ENCODE data around the gene COLEC11. TPM values are rescaled to one million over a fixed set of nuclear protein-coding genes. Genes with fewer than 3 reads are reported as not detected.

COLEC11 gene
- total and polyA plus RNA-seq, 8 donors: 2.0 to 9.9 (median 3.3) TPM; not detected in 3

DNA sequence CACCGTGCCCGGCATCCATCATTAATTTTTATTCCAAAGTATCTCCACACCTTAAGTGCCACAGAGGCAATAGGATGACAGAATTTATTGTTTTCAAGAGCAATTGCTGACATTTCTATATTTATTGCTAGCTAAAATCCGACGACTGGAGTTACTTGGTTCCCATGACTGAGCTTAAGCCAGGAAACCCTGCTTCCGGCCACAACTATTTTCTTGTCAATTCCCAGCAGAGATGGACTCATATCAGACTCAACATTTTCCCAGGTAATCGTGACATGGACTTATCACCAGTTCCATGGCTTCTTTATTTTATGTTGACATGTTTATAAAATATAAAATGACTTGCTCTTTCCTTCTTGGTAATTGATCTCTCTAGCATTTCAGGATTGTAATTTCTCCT, 87.9 kb downstream of the COLEC11 start:
- DNase-seq: no peak
- 73 to 85% (median 82%) methylated on average over 6 of the region's 6 CpGs for WGBS, 5 donors

DNA sequence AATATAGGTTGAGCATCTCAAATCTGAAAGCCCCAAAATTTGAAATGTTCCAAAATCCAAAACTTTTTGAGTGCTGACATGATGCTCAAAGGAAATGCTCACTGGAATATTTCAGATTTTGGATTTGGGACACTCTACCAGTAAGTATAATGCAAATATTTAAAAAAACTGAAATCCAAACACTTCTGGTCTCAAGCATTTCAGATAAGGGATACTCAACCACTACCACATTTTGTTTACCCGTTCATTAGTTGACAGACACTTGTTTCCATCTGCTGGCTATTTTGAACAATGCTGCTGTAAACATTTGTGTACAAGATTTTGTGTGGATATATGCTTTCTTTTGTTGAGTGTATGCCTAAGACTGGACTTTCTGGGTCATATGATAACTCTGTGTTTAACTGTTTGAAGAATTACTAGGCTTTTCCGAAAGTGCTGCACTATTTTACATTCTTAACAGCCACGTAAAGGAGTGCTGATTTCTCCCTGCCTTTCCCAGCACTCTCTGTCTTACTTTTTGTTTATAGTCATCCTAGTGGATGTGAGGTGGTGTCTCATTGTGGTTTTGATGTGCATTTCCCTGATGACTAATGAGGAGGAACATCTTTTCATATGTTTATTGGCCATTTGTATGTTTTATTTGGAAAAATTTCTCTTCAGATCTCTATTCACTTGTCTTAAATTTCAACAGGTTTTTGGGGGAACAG, 89.0 kb downstream of the COLEC11 start:
- 18 to 38% (median 27%) methylated on average over 3 of the region's 3 CpGs for WGBS, 5 donors
- DNase-seq: no peak
- intact Hi-C loops (cut with DNase I; ENCODE audit: low total_unique reads): no loop called here
- Histone ChIP-seq H3K4me3 (no peak overlapping the region), H3K27ac (no peak overlapping the region), H3K36me3 (no peaks in the 10 kb centered on the region), H3K9me3 (no peaks in the 10 kb centered on the region), H3K4me1 (no peaks in the 10 kb centered on the region), H3K27me3 (no peaks in the 10 kb centered on the region)
- TF ChIP-seq POLR2A (IDR thresholded peaks at IDR 0.05): no peak
- no peak for TF ChIP-seq EP300 (IDR thresholded peaks at IDR 0.05)
- TF ChIP-seq, protein P1, sequence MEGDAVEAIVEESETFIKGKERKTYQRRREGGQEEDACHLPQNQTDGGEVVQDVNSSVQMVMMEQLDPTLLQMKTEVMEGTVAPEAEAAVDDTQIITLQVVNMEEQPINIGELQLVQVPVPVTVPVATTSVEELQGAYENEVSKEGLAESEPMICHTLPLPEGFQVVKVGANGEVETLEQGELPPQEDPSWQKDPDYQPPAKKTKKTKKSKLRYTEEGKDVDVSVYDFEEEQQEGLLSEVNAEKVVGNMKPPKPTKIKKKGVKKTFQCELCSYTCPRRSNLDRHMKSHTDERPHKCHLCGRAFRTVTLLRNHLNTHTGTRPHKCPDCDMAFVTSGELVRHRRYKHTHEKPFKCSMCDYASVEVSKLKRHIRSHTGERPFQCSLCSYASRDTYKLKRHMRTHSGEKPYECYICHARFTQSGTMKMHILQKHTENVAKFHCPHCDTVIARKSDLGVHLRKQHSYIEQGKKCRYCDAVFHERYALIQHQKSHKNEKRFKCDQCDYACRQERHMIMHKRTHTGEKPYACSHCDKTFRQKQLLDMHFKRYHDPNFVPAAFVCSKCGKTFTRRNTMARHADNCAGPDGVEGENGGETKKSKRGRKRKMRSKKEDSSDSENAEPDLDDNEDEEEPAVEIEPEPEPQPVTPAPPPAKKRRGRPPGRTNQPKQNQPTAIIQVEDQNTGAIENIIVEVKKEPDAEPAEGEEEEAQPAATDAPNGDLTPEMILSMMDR (IDR thresholded peaks at IDR 0.05): no peak
- no peak for TF ChIP-seq POLR2AphosphoS5 (IDR thresholded peaks at IDR 0.05)

More for the DNA sequence above, 87.9 kb downstream of the COLEC11 start:
- H3K36me3 ChIP-seq: no peaks in the 10 kb centered on the region
- TF ChIP-seq EP300 (IDR thresholded peaks at IDR 0.05) (no peak), POLR2A (IDR thresholded peaks at IDR 0.05) (no peak), POLR2AphosphoS5 (IDR thresholded peaks at IDR 0.05) (no peak)
- TF ChIP-seq, protein P1 (IDR thresholded peaks at IDR 0.05): no peak
- peaks cover 0 to 1% (median 0%) of the 10 kb centered on the region in 3 donors for H3K27me3 ChIP-seq
- no peaks in the 10 kb centered on the region for H3K4me1 ChIP-seq
- H3K4me3 ChIP-seq: no peak overlapping the region
- no peaks in the 10 kb centered on the region for H3K9me3 ChIP-seq
- intact Hi-C loops (cut with DNase I; ENCODE audit: low total_unique reads): no loop called here
- no peak overlapping the region for H3K27ac ChIP-seq

DNA sequence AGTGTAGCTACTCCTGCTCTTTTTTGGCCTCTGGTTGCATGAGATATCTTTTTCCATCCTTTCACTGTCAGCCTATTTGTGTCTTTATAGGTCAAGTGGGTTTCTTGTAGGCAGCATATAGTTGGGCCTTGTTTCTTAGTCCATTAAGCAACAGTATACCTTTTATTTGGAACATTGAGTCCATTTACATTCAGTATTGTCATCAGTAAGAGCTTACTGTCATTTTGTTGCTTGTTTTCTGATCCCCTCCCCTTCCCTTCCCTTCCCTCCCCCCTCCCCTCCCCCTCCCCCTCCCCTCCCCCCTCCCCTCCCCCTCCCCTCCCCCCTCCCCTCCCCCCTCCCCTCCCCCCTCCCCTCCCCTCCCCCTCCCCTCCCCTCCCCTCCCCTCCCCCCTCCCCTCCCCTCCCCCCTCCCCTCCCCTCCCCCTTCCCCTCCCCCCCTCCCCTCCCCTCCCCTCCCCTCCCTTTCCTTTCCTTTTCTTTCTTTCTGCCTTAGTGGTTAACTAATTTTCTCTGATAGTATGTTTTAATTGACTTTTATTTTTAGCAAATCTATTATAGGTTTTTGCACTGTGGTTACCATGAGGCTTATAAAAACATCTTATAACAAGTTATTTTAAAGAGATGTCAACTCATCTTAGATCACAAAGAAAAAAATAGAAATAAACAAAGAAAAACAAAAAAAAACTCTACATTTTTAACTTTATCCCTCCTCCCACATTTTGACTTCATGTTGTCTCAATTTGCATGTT, 95.3 kb downstream of the COLEC11 start:
- no peak for DNase-seq
- Histone ChIP-seq H3K9me3 (peaks cover 0 to 7% (median 3%) of the 10 kb centered on the region in 4 donors), H3K4me1 (no peaks in the 10 kb centered on the region), H3K27ac (no peak overlapping the region), H3K27me3 (peaks cover 0 to 4% (median 0%) of the 10 kb centered on the region in 3 donors), H3K36me3 (no peaks in the 10 kb centered on the region), H3K4me3 (no peak overlapping the region)
- no peak for TF ChIP-seq POLR2A (IDR thresholded peaks at IDR 0.05)
- TF ChIP-seq, protein P1 (IDR thresholded peaks at IDR 0.05): no peak
- no peak for TF ChIP-seq EP300 (IDR thresholded peaks at IDR 0.05)
- TF ChIP-seq POLR2AphosphoS5 (IDR thresholded peaks at IDR 0.05): no peak
- intact Hi-C loops (cut with DNase I; ENCODE audit: low total_unique reads): no loop called here

DNA sequence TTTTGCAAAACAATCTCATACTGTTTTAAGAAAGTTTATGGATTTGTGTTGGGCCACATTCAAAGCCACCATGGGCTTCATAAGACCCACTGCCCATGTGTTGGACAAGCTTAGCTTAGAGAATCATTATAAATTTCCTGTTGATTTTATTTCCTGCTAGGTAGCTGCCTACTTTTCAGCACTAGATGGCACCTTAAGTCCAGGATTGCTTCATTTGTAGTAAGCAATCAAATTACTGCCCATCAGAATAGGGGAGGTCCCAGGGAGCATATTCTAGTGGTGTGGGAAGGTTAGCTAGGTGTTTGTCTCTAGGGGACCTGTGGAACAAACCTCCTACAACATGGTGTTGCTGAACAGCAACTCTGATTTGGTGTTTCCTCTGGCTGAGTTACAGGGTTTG, 97.5 kb downstream of the COLEC11 start:
- Histone ChIP-seq H3K4me3 (no peak overlapping the region), H3K36me3 (no peaks in the 10 kb centered on the region), H3K27me3 (peaks cover 0 to 4% (median 0%) of the 10 kb centered on the region in 3 donors), H3K27ac (no peak overlapping the region), H3K9me3 (peaks cover 0 to 7% (median 3%) of the 10 kb centered on the region in 4 donors), H3K4me1 (no peaks in the 10 kb centered on the region)
- TF ChIP-seq, protein P1 (IDR thresholded peaks at IDR 0.05): peak in 1 of 7 experiments; percentile 21
- TF ChIP-seq POLR2A (IDR thresholded peaks at IDR 0.05): no peak
- DNase-seq: peak in 1 of 2 donors; percentile 54
- intact Hi-C loops (cut with DNase I; ENCODE audit: low total_unique reads): no loop called here

Small RNAs within 50 kb of the gene (small RNA-seq; reads per million reads assigned to genes)
- gene TMSB4XP2: 0 reads per million in 4 donors

Other genes starting within 250 kb of the COLEC11 start
- 10 to 100 TPM in 4 of 5 donors, 1 to 10 TPM in 1; 1.2 to 39.4 (median 17.1) TPM for gene EIPR1, start 217.3 kb upstream of the COLEC11 start, total RNA-seq
- 10 to 100 TPM in 2 of 3 donors, 1 to 10 TPM in 1; 10.0 to 15.1 (median 10.4) TPM for gene EIPR1, start 217.3 kb upstream of the COLEC11 start, polyA plus RNA-seq
- gene TRAPPC12, start 215.4 kb upstream of the COLEC11 start, total RNA-seq: 100 to 1,000 TPM in 1 of 5 donors, 10 to 100 TPM in 4; 46.6 to 158 (median 71.4) TPM
- gene TRAPPC12, start 215.4 kb upstream of the COLEC11 start, polyA plus RNA-seq: 10 to 100 TPM; 65.8 to 85.7 (median 69.9) TPM
- 10 to 100 TPM; 25.1 to 67.7 (median 56.2) TPM for gene ADI1, start 75.6 kb upstream of the COLEC11 start, total RNA-seq
- 100 to 1,000 TPM in 2 of 3 donors, 10 to 100 TPM in 1; 78.3 to 124 (median 110) TPM for gene ADI1, start 75.6 kb upstream of the COLEC11 start, polyA plus RNA-seq
- 10 to 100 TPM in 3 of 5 donors, 1 to 10 TPM in 2; 1.7 to 32.1 (median 13.6) TPM for gene RNASEH1, start 36.8 kb upstream of the COLEC11 start, total RNA-seq
- 10 to 100 TPM in 1 of 3 donors, 1 to 10 TPM in 2; 4.6 to 13.9 (median 7.9) TPM for gene RNASEH1, start 36.8 kb upstream of the COLEC11 start, polyA plus RNA-seq
- gene RPS7, start 19.9 kb upstream of the COLEC11 start, total RNA-seq: 1,000 to 10,000 TPM; 1,571 to 2,461 (median 2,078) TPM
- 1,000 to 10,000 TPM; 3,068 to 4,006 (median 3,110) TPM for gene RPS7, start 19.9 kb upstream of the COLEC11 start, polyA plus RNA-seq
- not detected for gene ALLC, start 63.1 kb downstream of the COLEC11 start, total RNA-seq
- not detected for gene ALLC, start 63.1 kb downstream of the COLEC11 start, polyA plus RNA-seq
- gene DCDC2C, start 108.5 kb downstream of the COLEC11 start, total RNA-seq: not detected
- not detected for gene DCDC2C, start 108.5 kb downstream of the COLEC11 start, polyA plus RNA-seq